SK-N-MC (cell line): ENCODE measurements around the gene DNAJB14.

Source experiments
- EZH2 ChIP-seq: fragments of 200-600 bp; sonication (generic); IDR thresholded peaks from one replicate; pipeline ENCODE4 v1.6.1; 2017; ENCODE audit warnings: antibody characterized with exemption
- FOXP2 ChIP-seq: optimal IDR thresholded peaks from 2 replicates; pipeline ENCODE3; 2011; ENCODE audit warnings: mild to moderate bottlenecking, moderate library complexity; ENCODE audit not compliant: insufficient read depth; ENCODE audit errors: extremely low read length, control extremely low read depth
- POLR2AphosphoS5 ChIP-seq: IDR thresholded peaks from 2 replicates; pipeline ENCODE4 v1.6.1; 2012; ENCODE audit warnings: mild to moderate bottlenecking, low read depth, low read length, borderline replicate concordance

DNA sequence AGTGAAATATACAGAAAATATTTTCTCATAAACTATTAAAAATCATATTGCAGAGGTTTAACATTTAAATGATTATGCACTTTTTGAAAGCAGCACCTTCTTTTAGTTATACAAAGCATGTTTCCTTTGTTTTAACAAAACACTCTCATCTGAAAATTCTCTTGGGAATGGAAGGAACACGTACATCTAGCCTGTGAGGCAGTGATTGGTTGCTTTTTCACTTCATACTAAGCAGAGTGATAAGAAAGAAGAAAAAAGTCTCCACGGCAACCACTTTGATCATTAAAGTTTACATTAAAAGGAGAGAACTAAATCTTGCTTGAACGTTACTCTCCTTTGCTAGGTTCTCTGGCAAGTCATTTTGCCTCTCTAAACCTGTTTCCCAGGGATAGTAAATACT lies 45.3 kb upstream of the DNAJB14 start:
- no peak for TF ChIP-seq EZH2
- TF ChIP-seq POLR2AphosphoS5: no peak
- no peak for TF ChIP-seq FOXP2
